Loucy (cell line): Measurements from ENCODE around the gene PEF1.

ENCODE experiments used
- H2AFZ ChIP-seq: fragments of 200-600 bp; sonication (generic); 2 replicates; pipeline ENCODE4 v1.6.0; 2016; ENCODE audit warnings: antibody characterized with exemption, mild to moderate bottlenecking, low read length, moderate library complexity
- H3F3A ChIP-seq: fragments of 200-600 bp; 2 replicates; pipeline ENCODE4 v1.6.0; 2016; ENCODE audit warnings: antibody characterized with exemption, low read depth, mild to moderate bottlenecking
- H3K27me3 ChIP-seq: fragments of 200-600 bp; sonication (generic); 2 replicates; pipeline ENCODE4 v1.6.1; 2014; ENCODE audit warnings: low read length, mild to moderate bottlenecking; ENCODE audit not compliant: insufficient read depth, poor library complexity, severe bottlenecking
- H3K36me3 ChIP-seq: fragments of 200-600 bp; sonication (generic); 2 replicates; pipeline ENCODE4 v1.6.1; 2016; ENCODE audit warnings: low read length; ENCODE audit not compliant: insufficient read depth
- H3K4me1 ChIP-seq: fragments of 200-600 bp; sonication (generic); 2 replicates; pipeline ENCODE4 v1.5.1; 2014; ENCODE audit warnings: low read length, mild to moderate bottlenecking; ENCODE audit not compliant: insufficient read depth, poor library complexity, severe bottlenecking
- H3K4me2 ChIP-seq: fragments of 200-600 bp; sonication (generic); 2 replicates; pipeline ENCODE4 v1.6.0; 2014; ENCODE audit warnings: antibody characterized with exemption, low read length, low read depth, mild to moderate bottlenecking; ENCODE audit not compliant: poor library complexity, severe bottlenecking
- H3K4me3 ChIP-seq: fragments of 200-600 bp; sonication (generic); 2 replicates; pipeline ENCODE4 v1.5.1; 2014; ENCODE audit warnings: low read length, mild to moderate bottlenecking, mixed read lengths; ENCODE audit not compliant: poor library complexity, severe bottlenecking
- H3K79me2 ChIP-seq: fragments of 200-600 bp; sonication (generic); 2 replicates; pipeline ENCODE4 v1.6.1; 2014; ENCODE audit warnings: low read length; ENCODE audit not compliant: insufficient read depth
- H3K9ac ChIP-seq: fragments of 200-600 bp; sonication (generic); 2 replicates; pipeline ENCODE4 v1.6.0; 2014; ENCODE audit warnings: mild to moderate bottlenecking, low read depth, low read length, moderate library complexity; ENCODE audit not compliant: poor library complexity, severe bottlenecking
- H3K9me2 ChIP-seq: fragments of 200-600 bp; sonication (generic); replicated peaks from 2 replicates; pipeline ENCODE4 v1.6.1; 2016; ENCODE audit warnings: low read depth, low read length, mixed read lengths
- H3K9me3 ChIP-seq: fragments of 200-600 bp; sonication (generic); 2 replicates; pipeline ENCODE4 v1.6.1; 2014; ENCODE audit warnings: mild to moderate bottlenecking, antibody characterized with exemption, low read length, low read depth; ENCODE audit not compliant: insufficient read depth
- H4K20me1 ChIP-seq: fragments of 200-600 bp; sonication (generic); 2 replicates; pipeline ENCODE4 v1.6.0; 2014; ENCODE audit warnings: antibody characterized with exemption, low read length, mild to moderate bottlenecking; ENCODE audit not compliant: insufficient read depth, poor library complexity, severe bottlenecking
- EZH2phosphoT487 ChIP-seq: fragments of 200-600 bp; IDR thresholded peaks from 2 replicates; pipeline ENCODE4 v1.6.1; 2018; ENCODE audit warnings: antibody characterized with exemption, mild to moderate bottlenecking, moderate library complexity, borderline replicate concordance
- TF ChIP-seq, protein P1 (sequence below): fragments of 200-600 bp; sonication (generic); conservative IDR thresholded peaks from 2 replicates; pipeline ENCODE4 v1.5.1; 2014; ENCODE audit warnings: mild to moderate bottlenecking, antibody characterized with exemption, low read length

Gene PEF1

DNA sequence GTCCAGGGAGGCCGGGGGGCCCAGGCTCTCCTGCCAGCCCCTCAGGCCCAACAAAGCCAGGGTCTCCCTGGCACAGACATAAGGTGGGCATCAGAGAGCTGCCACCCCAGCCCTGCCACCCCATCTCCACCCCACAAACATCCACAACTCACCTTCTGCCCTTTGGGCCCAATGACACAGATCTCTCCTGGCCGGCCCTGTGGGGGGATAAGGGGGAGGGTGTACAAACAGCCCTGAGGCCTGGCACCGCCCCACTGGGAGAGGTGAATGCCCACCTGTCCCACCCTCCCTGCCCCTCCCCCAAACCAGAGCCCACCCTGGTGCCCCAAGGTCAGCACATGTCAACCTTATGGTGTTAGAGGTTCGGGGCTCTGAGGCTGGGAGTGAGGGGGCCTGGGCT lies 46.8 kb upstream of the PEF1 start:
- TF ChIP-seq EZH2phosphoT487 = no peak
- TF ChIP-seq, protein P1, sequence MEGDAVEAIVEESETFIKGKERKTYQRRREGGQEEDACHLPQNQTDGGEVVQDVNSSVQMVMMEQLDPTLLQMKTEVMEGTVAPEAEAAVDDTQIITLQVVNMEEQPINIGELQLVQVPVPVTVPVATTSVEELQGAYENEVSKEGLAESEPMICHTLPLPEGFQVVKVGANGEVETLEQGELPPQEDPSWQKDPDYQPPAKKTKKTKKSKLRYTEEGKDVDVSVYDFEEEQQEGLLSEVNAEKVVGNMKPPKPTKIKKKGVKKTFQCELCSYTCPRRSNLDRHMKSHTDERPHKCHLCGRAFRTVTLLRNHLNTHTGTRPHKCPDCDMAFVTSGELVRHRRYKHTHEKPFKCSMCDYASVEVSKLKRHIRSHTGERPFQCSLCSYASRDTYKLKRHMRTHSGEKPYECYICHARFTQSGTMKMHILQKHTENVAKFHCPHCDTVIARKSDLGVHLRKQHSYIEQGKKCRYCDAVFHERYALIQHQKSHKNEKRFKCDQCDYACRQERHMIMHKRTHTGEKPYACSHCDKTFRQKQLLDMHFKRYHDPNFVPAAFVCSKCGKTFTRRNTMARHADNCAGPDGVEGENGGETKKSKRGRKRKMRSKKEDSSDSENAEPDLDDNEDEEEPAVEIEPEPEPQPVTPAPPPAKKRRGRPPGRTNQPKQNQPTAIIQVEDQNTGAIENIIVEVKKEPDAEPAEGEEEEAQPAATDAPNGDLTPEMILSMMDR = no peak
- Histone ChIP-seq H3K4me2 (no peak overlapping the region), H4K20me1 (no peaks in the 10 kb centered on the region), H3K4me3 (no peak overlapping the region), H3F3A (no peaks in the 10 kb centered on the region), H3K36me3 (no peaks in the 10 kb centered on the region), H3K9ac (no peak overlapping the region), H3K9me3 (no peaks in the 10 kb centered on the region), H3K79me2 (no peaks in the 10 kb centered on the region), H3K27me3 (no peaks in the 10 kb centered on the region), H2AFZ (no peak overlapping the region), H3K9me2 (no peaks in the 10 kb centered on the region), H3K4me1 (no peaks in the 10 kb centered on the region)

DNA sequence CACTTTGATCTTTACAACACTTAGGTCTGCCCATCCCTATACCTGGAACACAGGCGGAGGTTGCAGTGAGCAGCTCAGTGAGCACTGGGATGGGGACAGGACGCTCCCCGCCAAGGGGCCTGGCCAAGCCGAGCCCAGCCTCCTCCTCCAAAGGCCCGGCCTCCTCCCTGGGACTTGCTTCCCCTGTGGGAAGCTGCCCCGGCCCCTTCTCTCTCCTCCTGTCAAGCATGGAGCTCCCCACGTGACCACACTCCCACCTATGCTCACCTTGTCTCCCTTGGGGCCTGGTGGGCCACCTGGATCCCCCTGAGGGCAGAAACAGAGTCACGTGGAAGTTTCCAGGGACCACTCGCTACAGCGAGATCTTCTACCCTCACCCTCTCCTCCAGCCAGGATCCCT lies 46.2 kb upstream of the PEF1 start:
- Histone ChIP-seq H3K27me3 (no peaks in the 10 kb centered on the region), H2AFZ (no peak overlapping the region), H3K9ac (no peak overlapping the region), H3K79me2 (no peaks in the 10 kb centered on the region), H3K4me2 (no peak overlapping the region), H4K20me1 (no peaks in the 10 kb centered on the region), H3K36me3 (no peaks in the 10 kb centered on the region), H3K9me2 (no peaks in the 10 kb centered on the region), H3F3A (no peaks in the 10 kb centered on the region), H3K4me1 (no peaks in the 10 kb centered on the region), H3K4me3 (no peak overlapping the region), H3K9me3 (no peaks in the 10 kb centered on the region)
- TF ChIP-seq, protein P1 = no peak
- TF ChIP-seq EZH2phosphoT487 = no peak

DNA sequence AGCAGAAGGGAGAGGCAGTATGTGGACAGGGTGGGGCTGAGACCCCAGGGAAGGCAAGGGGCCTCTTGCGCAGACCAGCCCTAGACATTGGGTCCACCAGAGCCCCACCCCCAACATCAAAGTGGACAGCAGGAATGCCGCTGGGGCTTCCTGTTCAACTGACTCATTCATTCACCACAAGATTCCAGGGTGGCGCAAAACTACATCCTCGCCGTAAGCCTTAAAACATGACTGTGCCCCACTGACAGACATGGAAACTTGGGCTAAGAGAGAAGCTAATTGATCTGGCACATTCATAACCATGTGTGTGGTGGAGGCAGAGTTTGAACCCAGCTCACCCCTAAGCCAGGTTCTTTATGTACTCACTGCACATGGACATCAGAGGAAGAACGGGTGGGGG lies 45.2 kb upstream of the PEF1 start:
- no peak for TF ChIP-seq EZH2phosphoT487
- TF ChIP-seq, protein P1 = no peak

More for the DNA sequence above, 45.2 kb upstream of the PEF1 start:
- H3F3A ChIP-seq = no peaks in the 10 kb centered on the region
- no peak overlapping the region for H3K9ac ChIP-seq
- H3K79me2 ChIP-seq = no peaks in the 10 kb centered on the region
- no peaks in the 10 kb centered on the region for H3K27me3 ChIP-seq
- no peaks in the 10 kb centered on the region for H3K9me3 ChIP-seq
- no peak overlapping the region for H2AFZ ChIP-seq
- H3K4me2 ChIP-seq = no peak overlapping the region
- H3K4me3 ChIP-seq = no peak overlapping the region
- H3K36me3 ChIP-seq = no peaks in the 10 kb centered on the region
- no peaks in the 10 kb centered on the region for H3K4me1 ChIP-seq
- H3K9me2 ChIP-seq = no peaks in the 10 kb centered on the region
- no peaks in the 10 kb centered on the region for H4K20me1 ChIP-seq
